Measurements from ENCODE around the gene EMP2. TPM values are rescaled to one million over a fixed set of nuclear protein-coding genes. Genes with fewer than 3 reads are reported as not detected.
"Not testable (repeated sequence)": the region's sequence is repeated elsewhere in the genome, so short reads cannot be mapped to it uniquely, and the experiment has no call there.

The EMP2 gene
- total RNA-seq, 1 donor from 2014 or later, result not detected

- no peak overlapping the region for H3K4me3 Mint-ChIP-seq
- intact Hi-C loops (cut with micrococcal nuclease), result no loop called here
- no peaks in the 10 kb centered on the region for H3K36me3 Mint-ChIP-seq (ENCODE audit: low read depth)
- peaks cover 2% of the 10 kb centered on the region for H3K9me3 Mint-ChIP-seq
- H3K27me3 Mint-ChIP-seq, result peaks cover 7% of the 10 kb centered on the region
- H3K27ac Mint-ChIP-seq, result no peak overlapping the region
- DNase-seq (no peak), ATAC-seq (ENCODE audit: low read depth) (no peak)
- ChIA-PET CTCF (interaction anchor here (1.1 kb wide), 1 partner anchor 10 kb away, joined by 4 read pairs; no protein-coding TSS in a partner anchor), POLR2A (no interaction called here)
- H3K4me1 Mint-ChIP-seq, result peaks cover 13% of the 10 kb centered on the region
- TF ChIP-seq, protein P1, sequence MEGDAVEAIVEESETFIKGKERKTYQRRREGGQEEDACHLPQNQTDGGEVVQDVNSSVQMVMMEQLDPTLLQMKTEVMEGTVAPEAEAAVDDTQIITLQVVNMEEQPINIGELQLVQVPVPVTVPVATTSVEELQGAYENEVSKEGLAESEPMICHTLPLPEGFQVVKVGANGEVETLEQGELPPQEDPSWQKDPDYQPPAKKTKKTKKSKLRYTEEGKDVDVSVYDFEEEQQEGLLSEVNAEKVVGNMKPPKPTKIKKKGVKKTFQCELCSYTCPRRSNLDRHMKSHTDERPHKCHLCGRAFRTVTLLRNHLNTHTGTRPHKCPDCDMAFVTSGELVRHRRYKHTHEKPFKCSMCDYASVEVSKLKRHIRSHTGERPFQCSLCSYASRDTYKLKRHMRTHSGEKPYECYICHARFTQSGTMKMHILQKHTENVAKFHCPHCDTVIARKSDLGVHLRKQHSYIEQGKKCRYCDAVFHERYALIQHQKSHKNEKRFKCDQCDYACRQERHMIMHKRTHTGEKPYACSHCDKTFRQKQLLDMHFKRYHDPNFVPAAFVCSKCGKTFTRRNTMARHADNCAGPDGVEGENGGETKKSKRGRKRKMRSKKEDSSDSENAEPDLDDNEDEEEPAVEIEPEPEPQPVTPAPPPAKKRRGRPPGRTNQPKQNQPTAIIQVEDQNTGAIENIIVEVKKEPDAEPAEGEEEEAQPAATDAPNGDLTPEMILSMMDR (IDR thresholded peaks at IDR 0.05), result no peak
These were observed 18.0 kb downstream of the EMP2 start for GRCh38 chr16:10562361-10562899.

DNA sequence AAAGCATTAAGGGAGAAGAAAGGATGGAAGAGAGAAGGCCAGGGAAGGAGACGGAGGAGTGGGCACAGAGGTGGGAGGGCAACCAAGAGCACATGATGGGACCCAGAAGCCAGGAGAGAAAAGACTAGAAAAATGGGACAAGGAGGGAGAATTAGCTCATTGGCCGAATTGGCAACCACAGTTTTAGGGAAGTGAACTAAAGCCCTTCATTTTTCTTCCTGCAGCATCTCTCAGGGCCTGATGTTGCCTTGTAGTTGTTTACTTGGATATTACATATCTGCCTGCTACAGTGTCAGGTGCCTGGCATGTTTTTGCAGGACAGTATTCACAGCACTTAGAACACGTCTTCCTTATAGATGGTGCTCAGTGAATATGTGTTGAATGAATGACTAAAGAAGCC is 19.0 kb downstream of the EMP2 start:
- no peaks in the 10 kb centered on the region for H3K36me3 Mint-ChIP-seq (ENCODE audit: low read depth)
- TF ChIP-seq, protein P1 (IDR thresholded peaks at IDR 0.05), result no peak
- ATAC-seq (ENCODE audit: low read depth) (no peak), DNase-seq (no peak)
- ChIA-PET CTCF (interaction anchor here (1.1 kb wide), 1 partner anchor 9 kb away, joined by 4 read pairs; no protein-coding TSS in a partner anchor), POLR2A (no interaction called here)
- H3K4me3 Mint-ChIP-seq, result no peak overlapping the region
- intact Hi-C loops (cut with micrococcal nuclease), result no loop called here
- H3K9me3 Mint-ChIP-seq, result peaks cover 2% of the 10 kb centered on the region
- H3K27me3 Mint-ChIP-seq, result no peaks in the 10 kb centered on the region
- peaks cover 13% of the 10 kb centered on the region for H3K4me1 Mint-ChIP-seq
- no peak overlapping the region for H3K27ac Mint-ChIP-seq

GRCh38 chr16:10561001-10561400 is 19.4 kb downstream of the EMP2 start:
- intact Hi-C loops (cut with micrococcal nuclease), result no loop called here
- TF ChIP-seq, protein P1 (IDR thresholded peaks at IDR 0.05), result no peak
- no peak overlapping the region for H3K27ac Mint-ChIP-seq
- POLR2A ChIA-PET, result no interaction called here
- H3K36me3 Mint-ChIP-seq (ENCODE audit: low read depth), result no peaks in the 10 kb centered on the region
- H3K4me3 Mint-ChIP-seq, result no peak overlapping the region
- CTCF ChIA-PET, result no interaction called here
- ATAC-seq (ENCODE audit: low read depth), result no peak
- H3K27me3 Mint-ChIP-seq, result no peaks in the 10 kb centered on the region
- peaks cover 13% of the 10 kb centered on the region for H3K4me1 Mint-ChIP-seq
- DNase-seq, result no peak
- peaks cover 4% of the 10 kb centered on the region for H3K9me3 Mint-ChIP-seq

DNA sequence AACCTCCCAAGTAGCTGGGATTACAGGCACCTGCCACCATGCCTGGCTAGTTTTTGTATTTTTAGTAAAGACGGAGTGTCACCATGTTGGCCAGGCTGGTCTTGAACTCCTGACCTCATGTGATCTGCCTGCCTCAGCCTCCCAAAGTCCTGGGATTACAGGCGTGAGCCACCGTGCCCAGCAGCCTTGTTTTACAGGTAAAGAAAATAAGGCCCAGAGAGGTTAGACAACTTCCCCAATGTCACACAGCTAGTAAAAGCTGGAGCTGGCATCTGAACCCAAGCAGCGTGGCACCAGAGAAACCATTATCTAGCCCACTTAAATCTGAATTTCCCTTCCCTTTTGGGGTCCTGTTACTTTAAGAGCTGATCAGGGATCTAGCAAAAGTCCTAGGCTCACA is 20.6 kb downstream of the EMP2 start:
- H3K9me3 Mint-ChIP-seq; ATAC-seq (ENCODE audit: low read depth); H3K27ac Mint-ChIP-seq; H3K27me3 Mint-ChIP-seq; H3K4me3 Mint-ChIP-seq; H3K36me3 Mint-ChIP-seq (ENCODE audit: low read depth); intact Hi-C loops (cut with micrococcal nuclease); DNase-seq; CTCF ChIA-PET: not testable (repeated sequence)
- POLR2A ChIA-PET, result interaction anchor here (0.7 kb wide), 1 partner anchor 11 kb away, joined by 3 read pairs; no protein-coding TSS in a partner anchor
- peaks cover 16% of the 10 kb centered on the region for H3K4me1 Mint-ChIP-seq

DNA sequence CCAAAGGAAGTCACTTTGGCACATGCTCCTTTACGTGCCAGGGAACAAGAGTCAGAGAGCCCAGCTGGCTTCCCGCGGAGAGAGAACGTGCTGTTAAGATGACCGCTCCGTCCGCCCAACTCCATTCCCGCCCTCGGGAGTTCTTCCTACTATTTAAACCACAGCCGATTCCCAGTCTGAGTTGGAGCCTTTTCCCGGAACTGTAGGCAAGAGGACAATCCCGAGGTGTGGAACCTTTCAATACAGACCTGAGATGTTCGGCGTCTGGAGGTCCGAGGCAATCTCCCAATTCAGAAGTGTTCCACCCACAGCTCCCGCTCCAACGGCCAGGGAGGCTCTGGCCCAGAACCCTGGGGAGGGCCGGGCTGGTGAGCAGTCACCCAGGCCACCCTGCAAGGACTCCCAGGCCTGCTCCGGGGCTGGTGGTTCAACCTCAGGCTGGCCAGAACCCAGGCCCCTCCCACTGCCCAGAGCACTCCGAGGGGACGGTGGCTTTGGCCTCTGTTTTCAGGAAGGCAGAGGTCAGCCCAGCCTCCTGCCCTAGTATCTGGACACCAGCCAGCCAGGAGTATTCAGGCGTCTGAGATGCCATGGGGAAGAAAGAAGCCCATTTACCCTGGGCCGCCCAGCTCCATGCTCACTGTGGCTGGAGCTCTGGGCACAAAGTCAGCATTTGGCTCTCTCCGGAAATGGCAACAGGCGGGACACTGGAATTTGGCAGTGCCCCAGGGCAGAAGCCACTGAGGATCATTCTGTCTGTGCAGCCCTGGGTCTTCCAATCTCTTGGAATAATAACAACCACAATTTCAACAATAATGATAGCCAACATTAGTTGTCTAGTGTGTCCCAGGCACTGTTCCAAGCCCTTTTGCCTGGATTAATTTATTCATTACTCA is 21.4 kb downstream of the EMP2 start:
- Mint-ChIP-seq H3K27me3 (no peaks in the 10 kb centered on the region), H3K27ac (no peak overlapping the region), H3K4me3 (no peak overlapping the region), H3K36me3 (ENCODE audit: low read depth) (no peaks in the 10 kb centered on the region), H3K9me3 (peaks cover 4% of the 10 kb centered on the region), H3K4me1 (peaks cover 24% of the 10 kb centered on the region)
- TF ChIP-seq, protein P1 (IDR thresholded peaks at IDR 0.05), result no peak
- POLR2A ChIA-PET, result interaction anchor here (0.6 to 0.7 kb wide), 2 partner anchors 11 to 49 kb away, joined by 3 read pairs; no protein-coding TSS in a partner anchor
- intact Hi-C loops (cut with micrococcal nuclease), result no loop called here
- ATAC-seq (ENCODE audit: low read depth), result no peak
- DNase-seq, result no peak
- CTCF ChIA-PET, result no interaction called here
